ENCODE data around the gene TAF4B.
"Not testable (repeated sequence)": the region's sequence is repeated elsewhere in the genome, so short reads cannot be mapped to it uniquely, and the experiment has no call there.

Gene TAF4B

GRCh38 chr18:26356045-26356785 is 130.0 kb downstream of the TAF4B start:
- TF ChIP-seq POLR2A (IDR thresholded peaks at IDR 0.05; ENCODE audit: low read length) (no peak), GATA1 (IDR thresholded peaks at IDR 0.05; ENCODE audit: low read depth, low read length) (no peak)
- no peak for DNase-seq

DNA sequence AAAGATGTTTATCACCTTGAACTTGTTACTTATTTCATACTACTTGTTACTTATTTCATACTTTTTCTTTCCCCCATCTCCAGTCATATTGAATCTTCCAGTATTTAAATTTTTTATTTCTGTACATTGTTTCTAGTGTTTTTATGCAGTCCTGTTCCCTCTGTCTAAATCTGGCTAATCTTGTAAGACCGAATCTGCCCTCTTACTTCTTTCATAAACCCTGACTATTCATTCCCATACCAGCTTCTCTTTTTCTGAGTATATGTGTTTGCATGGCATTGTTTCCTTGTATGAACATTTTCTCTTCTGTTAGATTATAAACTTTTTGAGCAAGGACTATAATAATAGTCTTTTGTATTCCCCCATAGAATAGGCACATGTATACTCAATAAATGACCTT is 131.7 kb downstream of the TAF4B start:
- no peak for TF ChIP-seq POLR2A (IDR thresholded peaks at IDR 0.05; ENCODE audit: low read length)
- no peak for TF ChIP-seq GATA1 (IDR thresholded peaks at IDR 0.05; ENCODE audit: low read depth, low read length)
- no peak for DNase-seq

DNA sequence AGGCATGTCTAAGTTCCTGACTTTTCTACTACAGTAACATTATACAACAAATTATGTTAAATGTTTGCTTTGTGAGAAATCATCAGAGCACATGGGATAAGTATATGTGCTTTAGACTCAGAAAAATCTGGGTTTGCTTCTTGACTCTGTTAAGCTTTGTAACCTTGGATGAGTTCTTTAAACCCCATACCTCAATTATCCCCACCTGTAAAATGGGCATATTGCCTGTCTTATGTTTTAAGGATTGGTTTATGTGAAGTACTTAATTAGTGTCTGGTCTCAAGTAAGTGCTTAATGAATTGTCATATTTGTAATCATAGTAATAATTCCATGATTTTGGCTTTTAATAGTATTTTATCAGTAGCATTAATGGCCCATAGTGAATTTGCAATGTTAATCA is 135.8 kb downstream of the TAF4B start:
- no peak for DNase-seq
- TF ChIP-seq POLR2A (IDR thresholded peaks at IDR 0.05; ENCODE audit: low read length) (no peak), GATA1 (IDR thresholded peaks at IDR 0.05; ENCODE audit: low read depth, low read length) (no peak)

- TF ChIP-seq POLR2A (IDR thresholded peaks at IDR 0.05; ENCODE audit: low read length) (no peak), GATA1 (IDR thresholded peaks at IDR 0.05; ENCODE audit: low read depth, low read length) (no peak)
- no peak for DNase-seq
Observed at GRCh38 chr18:26367425-26367824, 141.2 kb downstream of the TAF4B start.

- TF ChIP-seq GATA1 (IDR thresholded peaks at IDR 0.05; ENCODE audit: low read depth, low read length): no peak
- no peak for DNase-seq
Observed at GRCh38 chr18:26370037-26370436, 143.8 kb downstream of the TAF4B start.

- DNase-seq: no peak
- TF ChIP-seq GATA1 (IDR thresholded peaks at IDR 0.05; ENCODE audit: low read depth, low read length): no peak
- TF ChIP-seq POLR2A (IDR thresholded peaks at IDR 0.05; ENCODE audit: low read length): no peak
Observed at GRCh38 chr18:26376105-26376504, 149.9 kb downstream of the TAF4B start.

- DNase-seq: no peak
- no peak for TF ChIP-seq GATA1 (IDR thresholded peaks at IDR 0.05; ENCODE audit: low read depth, low read length)
- TF ChIP-seq POLR2A (IDR thresholded peaks at IDR 0.05; ENCODE audit: low read length): no peak
Observed at GRCh38 chr18:26378701-26379100, 152.5 kb downstream of the TAF4B start.

DNA sequence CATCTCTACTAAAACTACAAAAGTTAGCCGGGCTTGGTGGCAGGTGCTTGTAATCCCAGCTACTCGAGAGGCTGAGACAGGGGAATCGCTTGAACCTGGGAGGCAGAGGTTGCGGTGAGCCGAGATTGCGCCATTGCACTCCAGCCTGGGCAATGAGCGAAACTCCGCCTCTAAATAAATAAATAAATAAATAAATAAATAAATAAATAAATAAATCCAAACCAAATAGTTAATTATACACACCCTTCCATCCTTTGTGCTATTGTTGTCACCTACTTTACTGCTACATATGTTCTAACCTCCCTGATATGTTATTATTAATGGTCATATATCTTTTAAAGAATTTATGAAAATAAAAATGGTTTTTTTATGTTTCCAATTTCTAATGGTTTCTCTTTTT is 155.3 kb downstream of the TAF4B start:
- DNase-seq: not testable (repeated sequence)

GRCh38 chr18:26383454-26384270 is 157.4 kb downstream of the TAF4B start:
- peak; percentile 65 to 75 for DNase-seq

DNA sequence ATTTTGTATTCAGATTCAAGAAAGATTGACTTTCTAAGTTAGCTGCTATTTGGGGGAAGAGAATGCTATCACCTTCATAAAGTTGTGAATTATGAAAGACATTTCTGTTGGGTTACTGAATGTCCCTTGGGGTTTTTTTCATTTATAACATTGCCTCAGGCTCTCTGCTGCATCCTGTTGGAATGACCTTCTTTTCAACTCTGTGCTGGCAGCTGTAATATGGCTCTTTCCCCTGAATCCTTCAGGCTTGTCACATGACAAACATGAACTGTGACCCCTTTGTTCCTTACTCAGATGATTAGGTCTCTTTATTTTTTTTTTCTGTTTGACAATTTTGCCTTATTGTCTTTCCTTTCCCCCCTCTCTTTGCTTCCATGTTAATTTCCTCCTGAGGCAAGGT is 159.8 kb downstream of the TAF4B start:
- no peak for DNase-seq
- TF ChIP-seq POLR2A (IDR thresholded peaks at IDR 0.05; ENCODE audit: low read length) (no peak), GATA1 (IDR thresholded peaks at IDR 0.05; ENCODE audit: low read depth, low read length) (no peak)

More at GRCh38 chr18:26383454-26384270, 157.4 kb downstream of the TAF4B start:
- TF ChIP-seq GATA1 (IDR thresholded peaks at IDR 0.05; ENCODE audit: low read depth, low read length) (no peak), POLR2A (IDR thresholded peaks at IDR 0.05; ENCODE audit: low read length) (no peak)

- TF ChIP-seq POLR2A (IDR thresholded peaks at IDR 0.05; ENCODE audit: low read length) (no peak), GATA1 (IDR thresholded peaks at IDR 0.05; ENCODE audit: low read depth, low read length) (no peak)
- no peak for DNase-seq
Observed at GRCh38 chr18:26386441-26386840, 160.2 kb downstream of the TAF4B start.

- DNase-seq: no peak
- TF ChIP-seq GATA1 (IDR thresholded peaks at IDR 0.05; ENCODE audit: low read depth, low read length): no peak
- TF ChIP-seq POLR2A (IDR thresholded peaks at IDR 0.05; ENCODE audit: low read length): no peak
Observed at GRCh38 chr18:26394047-26394654, 167.9 kb downstream of the TAF4B start.

DNA sequence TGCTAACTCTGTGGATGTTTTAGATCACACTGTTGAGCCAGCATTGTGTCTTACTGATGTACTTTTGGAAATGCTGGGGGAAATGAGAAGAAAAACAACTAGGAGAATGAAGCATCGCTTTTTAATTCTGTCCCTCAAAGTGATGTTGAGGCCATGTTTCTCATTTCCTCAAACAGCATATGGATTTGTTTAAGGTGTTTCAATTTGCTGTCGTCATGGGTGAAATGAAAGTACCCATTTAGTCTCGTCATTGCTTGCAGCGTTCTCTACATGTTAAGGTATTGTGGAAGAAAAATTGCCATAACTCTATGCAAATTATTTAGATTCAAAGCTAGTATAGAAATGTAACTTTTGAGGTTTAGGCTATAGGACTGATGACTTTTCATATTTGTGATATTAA is 170.8 kb downstream of the TAF4B start:
- no peak for DNase-seq
- TF ChIP-seq POLR2A (IDR thresholded peaks at IDR 0.05; ENCODE audit: low read length) (no peak), GATA1 (IDR thresholded peaks at IDR 0.05; ENCODE audit: low read depth, low read length) (no peak)

DNA sequence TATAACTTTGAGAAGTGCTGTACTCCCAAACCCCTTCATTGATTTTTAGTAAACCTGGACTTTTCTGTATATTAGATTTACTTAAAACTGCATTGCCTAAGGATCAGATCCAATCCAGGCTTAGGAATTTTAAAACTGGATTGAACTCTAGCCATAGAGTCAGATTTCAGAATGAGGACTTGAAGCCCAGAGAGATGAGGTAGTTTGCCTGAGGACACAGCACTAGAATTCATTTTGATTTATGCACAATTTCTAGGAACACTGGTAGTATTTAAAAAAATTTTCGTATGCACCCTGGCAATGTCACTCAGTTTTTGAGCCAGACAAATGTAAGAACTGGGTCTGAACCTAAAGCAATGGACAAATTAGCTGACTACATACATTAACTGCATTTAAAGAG is 177.2 kb downstream of the TAF4B start:
- TF ChIP-seq POLR2A (IDR thresholded peaks at IDR 0.05; ENCODE audit: low read length) (no peak), GATA1 (IDR thresholded peaks at IDR 0.05; ENCODE audit: low read depth, low read length) (no peak)
- no peak for DNase-seq
